Measurements from ENCODE around the gene PYGM. TPM values are rescaled to one million over a fixed set of nuclear protein-coding genes. Genes with fewer than 3 reads are reported as not detected.

Gene PYGM
- total RNA-seq, 1 donor from 2014 or later = 0.20 TPM

DNA sequence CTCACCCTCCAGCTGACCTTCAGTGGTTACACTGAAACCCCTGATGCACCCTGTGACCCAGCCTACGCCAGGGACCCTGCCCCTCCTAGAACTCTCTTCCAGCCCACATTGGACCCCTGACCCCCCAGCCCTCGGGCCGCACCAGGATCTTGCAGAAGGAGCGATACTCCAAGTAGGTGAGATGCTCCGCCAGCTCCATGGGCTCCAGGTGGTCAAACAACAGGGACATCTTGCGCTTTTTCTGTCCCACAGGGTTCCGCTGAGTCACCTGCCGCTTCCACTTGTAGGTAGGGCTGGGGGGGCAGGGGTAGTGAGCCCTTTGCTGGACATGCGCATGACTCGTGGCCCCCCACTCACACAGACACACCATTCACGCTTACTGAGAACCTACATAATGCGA, 19.9 kb downstream of the PYGM start:
- no peak for DNase-seq (ENCODE audit: low read depth in 2 of 2)

DNA sequence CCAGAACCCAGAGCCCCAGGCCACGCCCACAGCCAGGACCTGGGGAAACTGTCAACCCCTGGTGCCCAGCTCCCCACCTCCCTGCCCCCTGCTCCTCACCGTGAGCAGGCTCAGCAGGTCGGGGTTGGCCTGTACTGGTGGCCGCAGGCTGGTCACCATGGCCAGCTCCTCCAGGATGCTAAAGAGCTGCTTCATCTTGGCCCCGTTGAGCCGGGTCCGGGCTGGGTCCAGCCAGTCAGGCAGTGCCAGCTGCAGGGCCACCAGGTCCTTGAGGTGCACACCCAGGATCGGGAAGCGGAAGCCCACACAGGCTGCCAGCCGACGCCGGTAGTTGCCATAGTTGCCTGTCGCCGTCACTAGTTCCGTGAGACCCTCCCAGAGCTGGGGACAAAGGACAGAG, 23.1 kb downstream of the PYGM start:
- no peak for DNase-seq (ENCODE audit: low read depth in 2 of 2)

DNA sequence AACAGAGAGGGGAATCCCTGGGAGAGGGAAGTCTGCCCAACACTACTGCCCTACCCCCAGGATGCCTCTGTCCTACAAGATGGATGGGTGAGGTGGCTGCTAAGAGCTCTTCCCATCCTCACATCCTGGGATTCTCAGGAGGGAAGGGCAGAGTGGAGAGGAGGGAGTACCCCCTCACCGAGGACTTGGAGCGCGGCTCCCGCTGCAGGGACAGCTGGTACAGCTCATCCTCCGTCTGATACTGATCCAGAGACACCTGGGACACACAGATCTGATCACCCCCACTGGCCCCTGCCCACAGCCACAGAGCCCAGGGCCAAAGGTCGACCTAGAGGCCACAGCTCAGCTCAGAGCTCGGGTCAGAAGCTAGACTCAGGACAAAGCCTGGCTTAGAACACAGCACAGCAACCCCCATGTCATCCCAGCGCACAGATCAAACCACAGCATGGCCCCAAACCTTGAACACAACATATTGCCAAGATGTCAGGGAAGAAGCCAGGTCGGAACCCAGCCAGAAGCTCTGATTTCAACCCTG, 24.0 kb downstream of the PYGM start:
- DNase-seq (ENCODE audit: low read depth in 2 of 2) = no peak

DNA sequence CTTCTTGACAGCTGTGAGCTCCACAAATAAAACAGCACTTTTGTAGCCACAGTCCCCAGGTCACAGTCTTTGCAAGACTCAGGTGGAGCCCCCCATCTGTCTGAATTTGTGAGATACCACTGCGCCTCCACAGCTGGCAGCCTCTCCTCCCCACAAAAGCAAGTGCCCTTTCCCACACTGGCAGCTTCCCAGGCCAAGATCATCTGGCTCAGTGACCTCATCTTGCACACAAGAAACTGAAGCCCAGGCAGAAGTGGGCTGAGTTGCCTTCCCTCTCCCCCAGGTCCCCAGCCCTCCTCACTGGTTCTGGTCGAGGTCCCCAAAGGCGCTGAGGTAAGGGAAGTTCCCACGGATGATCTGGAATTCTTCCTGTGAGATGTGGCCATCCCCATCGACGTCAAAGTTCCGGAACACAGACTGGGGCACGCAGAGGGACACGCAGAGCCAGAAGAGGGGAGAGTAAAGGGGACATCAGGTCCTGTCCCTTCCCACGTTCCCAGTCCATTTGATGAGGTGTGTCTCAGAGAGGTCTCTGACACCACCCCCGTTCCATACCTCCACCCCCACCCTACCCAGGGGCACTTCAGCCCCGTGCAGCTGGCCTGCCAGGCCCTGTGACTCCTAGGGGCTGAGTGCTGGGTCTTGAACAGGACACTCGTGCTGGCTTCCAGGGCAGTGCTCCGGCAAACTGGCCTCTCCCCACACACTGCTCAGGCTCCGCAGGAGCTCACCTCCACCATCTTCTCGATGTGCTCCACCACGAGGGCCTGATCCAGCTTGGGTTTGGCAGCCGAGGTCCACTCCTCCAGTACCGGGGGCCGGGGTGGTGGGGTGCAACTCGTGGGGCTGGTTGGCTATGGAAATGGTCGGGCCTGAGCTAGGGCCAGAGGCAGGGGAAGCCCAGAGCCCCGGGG, 24.7 kb downstream of the PYGM start:
- no peak for DNase-seq (ENCODE audit: low read depth in 2 of 2)

DNA sequence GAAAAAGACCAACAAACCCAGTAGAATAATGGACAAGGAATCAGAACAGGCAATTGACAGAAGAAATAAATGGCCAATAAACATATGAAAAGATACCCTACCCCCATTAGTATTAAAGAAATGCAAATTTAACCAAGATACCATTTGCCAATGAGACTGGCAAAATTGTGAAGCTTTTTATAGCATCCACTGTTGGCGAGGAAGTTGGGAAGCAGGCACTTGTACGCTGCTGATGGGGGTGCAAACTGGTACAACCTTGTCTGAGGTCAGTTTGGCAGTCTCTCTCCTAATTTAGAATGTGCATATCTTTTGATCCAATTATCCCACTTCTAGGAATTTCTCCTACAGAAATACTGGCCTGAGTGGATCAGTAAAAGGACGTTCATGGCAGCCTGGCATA, 28.2 kb downstream of the PYGM start:
- no peak for DNase-seq (ENCODE audit: low read depth in 2 of 2)

GRCh38 chr11:64729851-64730382, 29.9 kb downstream of the PYGM start:
- DNase-seq (ENCODE audit: low read depth in 2 of 2) = no peak

DNA sequence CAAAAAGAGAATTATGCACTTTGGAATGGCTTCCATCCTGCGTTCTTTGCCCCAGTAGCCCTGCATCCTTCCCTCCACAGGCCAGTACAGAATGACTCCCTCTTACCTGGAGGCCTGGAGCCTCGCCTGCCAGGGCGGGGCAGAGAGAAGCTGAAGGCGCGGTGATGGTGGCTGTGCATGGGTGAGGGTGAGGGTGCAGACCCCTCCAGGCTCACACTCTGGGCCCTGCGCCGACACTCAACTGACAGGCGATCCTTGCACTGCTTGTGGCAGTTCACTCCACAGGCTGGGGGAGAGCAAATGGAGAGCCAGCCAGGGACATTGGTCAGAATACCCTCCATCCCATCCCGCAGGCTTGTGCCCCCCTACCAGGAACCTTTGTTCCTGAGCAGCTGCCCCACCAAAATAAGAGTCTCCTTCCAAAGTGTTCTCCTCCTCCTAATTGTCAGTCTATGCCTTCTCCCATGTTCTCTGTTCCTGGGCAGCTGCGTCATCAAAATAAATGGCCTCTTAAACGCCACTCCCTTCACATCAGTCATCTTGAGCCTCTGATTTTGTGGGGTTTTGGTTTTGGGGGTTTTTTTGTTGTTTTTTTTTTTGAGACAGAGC, 30.9 kb downstream of the PYGM start:
- no peak for DNase-seq (ENCODE audit: low read depth in 2 of 2)

DNA sequence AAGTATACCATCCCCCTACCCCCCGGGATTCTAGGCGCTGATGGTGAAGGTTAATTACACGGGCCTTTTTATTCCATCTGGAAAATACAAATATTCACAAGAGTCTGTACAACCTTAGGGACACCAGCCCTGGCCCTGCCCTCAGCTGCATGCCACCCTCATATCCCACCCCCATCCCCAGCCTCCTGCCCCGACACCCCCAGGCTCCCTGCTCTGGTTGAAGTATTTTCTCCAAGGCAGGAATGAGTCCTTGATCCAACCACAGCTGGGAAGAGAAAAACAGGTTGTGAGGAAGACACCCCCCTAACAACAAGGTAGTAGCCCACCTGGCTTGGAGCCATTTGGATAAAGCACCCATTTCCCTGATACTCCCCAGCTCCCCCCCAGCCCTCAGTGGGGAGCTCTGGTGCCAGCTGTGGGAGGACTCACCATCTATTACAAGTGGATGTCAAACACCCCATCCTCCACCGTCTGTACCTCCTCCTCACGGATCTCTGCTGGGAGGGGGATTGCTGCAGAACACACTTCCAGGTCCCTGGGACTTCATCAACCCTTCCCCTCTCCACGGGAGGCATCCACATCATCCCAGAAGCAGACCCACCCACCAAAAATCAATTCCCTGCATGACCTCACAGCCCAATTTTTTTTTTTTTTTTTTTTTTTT, 32.8 kb downstream of the PYGM start:
- no peak for DNase-seq (ENCODE audit: low read depth in 2 of 2)

DNA sequence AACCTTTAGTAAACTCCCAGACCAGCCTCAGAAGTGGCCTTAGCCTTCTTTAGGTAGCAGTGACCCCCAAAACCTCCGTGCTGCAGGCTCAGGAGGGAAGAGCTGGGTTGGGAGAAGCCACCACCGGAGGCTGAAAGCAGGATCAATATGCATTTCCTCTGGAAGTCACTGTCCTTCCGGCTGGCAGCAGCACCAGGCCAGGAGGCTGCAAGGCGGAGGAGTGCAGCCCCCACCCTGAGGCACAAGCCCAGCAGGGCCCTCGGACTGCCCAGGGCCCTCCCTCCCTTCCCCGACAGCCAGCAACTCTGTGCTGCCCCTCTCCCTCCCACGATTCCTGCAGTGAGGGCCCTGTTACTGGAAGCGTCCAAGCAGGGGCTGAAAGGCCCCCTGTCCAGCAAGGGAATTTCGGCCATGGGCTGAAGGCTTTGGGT, 33.5 kb downstream of the PYGM start:
- no peak for DNase-seq (ENCODE audit: low read depth in 2 of 2)

DNA sequence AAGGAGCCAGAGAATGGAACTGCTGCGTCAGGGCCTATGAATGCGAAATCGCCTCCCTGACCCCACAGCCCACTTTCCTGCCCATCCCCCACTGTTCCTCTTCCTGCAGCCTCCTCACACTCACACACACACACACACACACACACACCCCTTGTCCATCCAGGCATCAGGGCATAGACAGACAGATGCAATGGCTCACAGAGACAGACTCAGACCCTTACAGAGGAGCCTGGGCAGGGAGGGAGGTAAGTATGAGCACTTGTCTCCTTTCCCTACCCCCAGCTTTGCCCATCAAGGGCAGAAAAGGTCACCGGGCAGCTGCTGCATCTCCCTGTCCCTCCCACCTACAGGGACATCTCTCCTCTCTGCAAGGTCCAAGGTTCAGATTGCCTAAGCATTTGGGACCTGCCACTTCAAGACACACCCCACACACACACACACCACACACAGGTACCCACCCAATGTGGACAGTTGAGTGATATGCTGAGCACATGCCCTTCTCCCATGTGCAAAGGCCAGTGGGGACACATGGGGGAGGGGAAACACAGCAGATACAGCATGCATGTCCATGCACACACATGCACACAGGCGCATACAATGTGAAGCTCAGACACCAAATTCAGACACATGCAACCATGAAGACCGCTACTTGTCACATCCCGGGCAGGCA, 34.8 kb downstream of the PYGM start:
- DNase-seq (ENCODE audit: low read depth in 2 of 2) = no peak

DNA sequence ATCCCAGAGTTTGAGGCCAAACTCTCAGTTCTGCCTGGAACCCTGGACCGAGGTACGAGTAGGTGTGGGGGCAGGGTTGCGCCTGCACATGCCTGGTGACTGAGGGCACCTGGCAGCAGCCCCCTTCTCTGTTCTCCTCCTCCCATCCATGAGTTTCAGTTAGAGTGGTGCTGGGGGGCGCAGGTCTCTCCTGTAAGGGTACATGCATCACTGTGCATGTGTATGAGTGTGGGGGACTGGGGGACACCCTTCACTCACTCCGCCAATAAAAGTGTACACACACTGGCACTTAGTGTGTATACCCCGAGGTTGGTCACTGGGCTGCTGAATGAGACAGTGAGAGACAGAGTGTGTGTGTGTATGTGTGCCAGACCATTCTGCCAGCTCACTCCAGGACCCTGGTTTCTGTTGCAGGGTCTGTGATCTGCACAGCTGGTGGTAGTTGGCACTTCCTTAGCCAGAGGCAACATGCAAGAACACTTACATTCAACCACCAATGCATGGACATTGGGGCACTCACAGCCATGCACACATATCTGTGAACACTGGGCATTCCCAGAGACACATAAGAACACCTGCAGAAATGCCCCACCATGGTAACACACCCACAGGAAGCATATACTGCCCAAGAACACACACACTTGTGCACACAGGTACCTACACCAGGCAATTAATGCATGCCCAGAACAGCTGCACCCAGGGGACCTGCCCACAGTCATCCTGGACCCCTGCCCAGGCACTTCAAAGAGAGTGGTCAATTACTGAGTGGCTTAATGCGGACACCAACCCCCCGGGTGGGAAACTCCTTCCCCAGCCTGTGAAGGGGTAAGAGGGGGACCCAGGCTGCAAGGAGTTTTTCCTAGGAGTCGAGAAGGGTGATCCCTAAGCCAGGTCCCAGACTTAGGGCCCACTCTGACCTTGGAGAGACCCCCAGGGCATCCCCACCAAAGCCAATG, 35.6 kb downstream of the PYGM start:
- no peak for DNase-seq (ENCODE audit: low read depth in 2 of 2)

DNA sequence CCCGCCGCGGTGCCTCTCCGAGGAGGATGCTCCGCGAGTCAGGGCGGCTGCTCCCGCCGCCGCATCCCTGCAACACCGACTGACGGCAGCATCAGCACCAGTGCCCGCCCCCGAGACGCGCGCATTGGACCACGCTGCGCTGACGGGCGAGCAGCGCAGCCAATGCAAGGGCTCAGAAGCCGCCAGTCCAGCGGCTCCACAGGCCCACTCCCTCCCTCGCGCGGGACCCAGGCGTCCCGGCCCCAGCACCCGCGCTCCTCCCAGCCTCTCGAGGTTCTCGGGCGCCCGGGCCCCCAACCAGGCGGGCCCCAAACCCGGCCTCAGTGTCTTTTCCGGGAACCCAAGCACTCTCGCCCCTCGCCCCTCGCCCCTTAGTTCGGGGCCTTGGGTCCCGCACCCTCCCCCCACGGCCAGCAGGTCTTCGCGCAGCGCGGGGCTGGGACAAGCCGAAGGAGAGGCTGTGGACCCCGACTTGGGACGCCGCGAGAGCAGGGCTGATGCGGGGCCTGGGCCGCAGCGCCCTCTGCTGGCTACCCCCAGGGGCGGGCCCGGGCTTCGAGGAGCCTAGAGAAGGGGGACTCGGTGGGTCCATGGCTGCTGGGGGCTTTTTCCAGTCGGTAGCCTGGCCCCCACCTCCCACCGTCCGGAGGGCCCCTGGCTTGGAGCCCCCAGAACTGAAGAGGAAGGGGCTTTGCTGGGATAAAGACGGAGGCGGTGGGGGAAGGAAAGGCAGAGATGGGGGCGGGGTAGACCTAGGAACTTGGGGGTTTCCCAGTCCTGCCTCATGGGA, 36.5 kb downstream of the PYGM start, which contains the start of gene NRXN2:
TSS of gene NRXN2 (minus strand) at position 81 of the 790 bp plus-strand sequence. CDS start 9,498 bp downstream, outside the sequence.
- peak; percentile 77 to 85 for DNase-seq (ENCODE audit: low read depth in 2 of 2)

DNA sequence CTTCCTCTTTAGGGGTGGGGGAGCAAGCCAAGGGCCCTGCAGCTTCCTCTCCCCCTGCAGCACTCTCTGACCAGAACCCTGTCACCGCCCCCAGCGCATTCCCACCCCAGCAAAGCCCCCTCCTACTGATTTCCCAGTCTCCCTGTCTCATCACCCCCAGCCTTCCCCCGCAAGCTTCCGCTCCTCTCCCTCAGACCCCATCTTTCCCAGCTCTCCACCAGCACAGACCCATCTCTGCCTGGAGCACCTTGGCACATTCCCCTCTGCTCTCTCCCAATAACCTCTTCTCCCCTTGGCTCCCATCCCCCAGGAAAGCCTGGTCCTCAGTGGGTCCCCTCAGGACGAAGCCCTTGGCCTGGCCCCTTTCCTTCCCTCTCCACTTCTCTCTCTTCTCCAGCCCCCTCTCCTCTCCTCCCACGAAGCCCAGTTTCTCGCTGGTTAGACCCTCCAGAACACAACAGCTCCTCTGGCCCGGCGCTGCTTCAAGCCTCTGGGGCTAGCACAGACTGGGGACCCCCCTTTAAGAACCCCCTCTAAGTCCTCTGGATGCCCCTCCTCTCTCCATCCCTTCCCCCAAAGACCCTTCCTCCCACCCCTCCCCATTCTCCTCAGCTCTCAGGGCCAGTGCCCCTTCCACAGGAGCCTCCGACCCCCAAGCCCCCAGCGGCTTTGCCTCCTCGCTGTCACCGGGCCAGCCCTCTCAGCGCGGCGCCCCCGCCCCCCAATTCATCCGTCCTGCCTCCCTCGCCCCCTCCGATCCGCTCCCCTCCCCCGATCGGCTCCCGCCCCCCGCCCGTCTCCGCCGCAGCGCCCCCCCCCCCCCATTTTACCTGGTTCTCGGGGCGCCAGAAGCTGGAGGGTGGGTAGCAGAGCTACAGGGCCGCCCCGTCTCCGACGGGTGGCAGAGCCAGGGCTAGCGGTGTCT, 37.4 kb downstream of the PYGM start:
- no peak for DNase-seq (ENCODE audit: low read depth in 2 of 2)

DNA sequence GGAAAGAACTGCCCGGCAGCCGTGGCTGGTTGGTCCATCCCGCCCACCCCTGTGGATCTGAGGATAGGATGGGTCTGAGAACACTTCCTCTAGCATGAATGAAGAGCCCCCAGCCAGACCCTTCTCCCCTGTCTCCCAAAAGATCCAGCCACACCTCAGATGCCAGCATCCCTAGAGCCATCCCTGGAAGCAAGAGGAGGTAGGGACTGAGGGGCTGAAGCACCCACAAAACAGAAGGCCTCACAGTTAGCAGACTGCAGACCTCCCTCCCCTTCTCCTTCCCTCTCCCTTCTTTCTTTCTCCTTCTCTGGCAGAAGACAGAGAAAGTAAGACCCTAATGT, 38.4 kb downstream of the PYGM start:
- DNase-seq (ENCODE audit: low read depth in 2 of 2) = no peak

DNA sequence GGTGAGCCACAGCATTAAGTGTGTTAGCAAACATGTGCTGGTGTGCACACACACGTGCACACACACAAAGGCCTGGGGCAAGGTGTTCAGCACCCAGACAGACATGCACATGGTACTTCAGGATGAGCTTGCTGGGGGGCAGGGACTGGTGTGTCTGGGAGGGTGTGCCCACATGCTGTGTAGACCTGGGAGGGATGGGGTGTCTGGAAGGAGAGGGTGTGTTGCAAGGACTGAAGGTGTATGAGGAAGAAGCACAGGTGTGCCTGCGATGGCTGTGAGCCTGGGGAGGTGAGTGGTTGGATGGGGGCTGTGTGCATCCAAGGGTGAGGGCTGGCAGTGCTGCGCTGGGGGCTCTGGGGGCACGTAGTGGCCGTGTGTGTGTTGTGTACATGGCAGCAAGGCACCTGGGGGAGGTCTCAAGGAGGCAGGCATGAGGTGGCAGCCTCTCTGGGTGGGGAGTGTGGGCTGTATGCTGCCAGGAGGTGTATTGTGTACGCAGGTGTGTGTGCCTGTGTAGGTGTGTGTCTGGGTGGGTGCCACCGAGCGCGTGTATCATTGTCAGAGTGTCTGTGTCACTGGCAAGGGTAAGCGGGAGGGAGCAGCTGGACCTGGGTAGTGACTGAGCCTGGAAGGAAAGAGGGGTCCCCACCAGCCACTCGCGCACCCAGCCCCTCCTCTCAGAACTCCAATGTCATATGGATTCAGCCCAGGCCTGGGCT, 39.0 kb downstream of the PYGM start:
- no peak for DNase-seq (ENCODE audit: low read depth in 2 of 2)

- DNase-seq (ENCODE audit: low read depth in 2 of 2) = no peak
Observed at GRCh38 chr11:64720167-64720566, 39.6 kb downstream of the PYGM start.

- no peak for DNase-seq (ENCODE audit: low read depth in 2 of 2)
Observed at GRCh38 chr11:64719406-64719805, 40.4 kb downstream of the PYGM start.

- DNase-seq (ENCODE audit: low read depth in 2 of 2) = no peak
Observed at GRCh38 chr11:64718780-64719124, 41.0 kb downstream of the PYGM start.

Measured in lung microvascular endothelial cell (primary cell).